GM12872 (cell line): ENCODE results near the gene MYO7A.

ENCODE experiments used
- CTCF ChIP-seq: IDR thresholded peaks from 3 replicates; pipeline ENCODE4 v1.5.1; 2011; ENCODE audit warnings: low read depth, mild to moderate bottlenecking, low read length, moderate library complexity; ENCODE audit not compliant: insufficient read depth

MYO7A gene

GRCh38 chr11:77130763-77131513 lies 2.9 kb downstream of the MYO7A start:
- no peak for TF ChIP-seq CTCF

GRCh38 chr11:77131560-77131959 lies 3.5 kb downstream of the MYO7A start:
- no peak for TF ChIP-seq CTCF

- no peak for TF ChIP-seq CTCF
Observed at GRCh38 chr11:77135069-77135468, 7.0 kb downstream of the MYO7A start.

- no peak for TF ChIP-seq CTCF
Observed at GRCh38 chr11:77136074-77136473, 8.0 kb downstream of the MYO7A start.

GRCh38 chr11:77136784-77137420 lies 8.9 kb downstream of the MYO7A start:
- no peak for TF ChIP-seq CTCF

- TF ChIP-seq CTCF, result no peak
Observed at GRCh38 chr11:77137421-77137820, 9.4 kb downstream of the MYO7A start.

GRCh38 chr11:77138106-77138649 lies 10.1 kb downstream of the MYO7A start:
- no peak for TF ChIP-seq CTCF
